ENCODE results near the gene CDS2. TPM values are rescaled to one million over a fixed set of nuclear protein-coding genes. Genes with fewer than 3 reads are reported as not detected.

CDS2 gene
- total and polyA plus RNA-seq, 2 of the 13 experiments (the other 11 are each of a cell fraction or from before 2014, with no cell fraction given): 81.3 to 153 TPM

GRCh38 chr20:5104479-5104878 is 22.3 kb upstream of the CDS2 start:
- H3K4me1 ChIP-seq (ENCODE audit: insufficient read depth, low read length): no peaks in the 10 kb centered on the region
- H4K20me1 ChIP-seq (ENCODE audit: insufficient read depth, low read length): no peaks in the 10 kb centered on the region
- no peak overlapping the region for H3K27ac ChIP-seq (ENCODE audit: extremely low read length, insufficient read depth, low read length)
- ChIA-PET CTCF (ENCODE audit: low intra/inter-chr PET ratio, low total read pairs) (no interaction called here), POLR2A (no interaction called here)
- no peak overlapping the region for H2AFZ ChIP-seq (ENCODE audit: low read length)
- peaks cover 6% of the 10 kb centered on the region for H3K79me2 ChIP-seq (ENCODE audit: insufficient read depth, low read length)
- H3K4me3 ChIP-seq (replicated peaks in 1 of 3; ENCODE audit: insufficient read depth in 1 of 3, low read depth in 2 of 3, low read length in 3 of 3): no peak overlapping the region
- H3K36me3 ChIP-seq (replicated peaks in 1 of 2; ENCODE audit: control insufficient read depth in 1 of 2, insufficient read depth in 2 of 2, low read length in 2 of 2): peaks cover 27 to 84% of the 10 kb centered on the region in 2 experiments
- no peaks in the 10 kb centered on the region for H3K9me3 ChIP-seq (ENCODE audit: low read length)
- no peak for FAIRE-seq
- intact Hi-C loops (cut with micrococcal nuclease; ENCODE audit: unreplicated experiment): no loop called here
- no peak for DNase-seq (ENCODE audit: low spot score)
- H3K4me2 ChIP-seq (ENCODE audit: low read depth, low read length): no peak overlapping the region
- TF ChIP-seq GATAD2A (CRISPR knock-in tag; IDR thresholded peaks at IDR 0.05) (no peak), TCF7 (IDR thresholded peaks at IDR 0.05; ENCODE audit: low read depth) (no peak), RBM22 (optimal IDR thresholded peaks at IDR 0.05; ENCODE audit: low read length) (no peak), ZFP62 (CRISPR knock-in tag; IDR thresholded peaks at IDR 0.05) (no peak), ZNF451 (CRISPR knock-in tag; IDR thresholded peaks at IDR 0.05) (no peak), MXD4 (CRISPR knock-in tag; IDR thresholded peaks at IDR 0.05) (no peak), ATF7 (IDR thresholded peaks at IDR 0.05) (no peak), ATF7 (CRISPR knock-in tag; IDR thresholded peaks at IDR 0.05) (no peak), ZHX2 (IDR thresholded peaks at IDR 0.05; ENCODE audit: low read depth) (no peak), ZHX2 (CRISPR knock-in tag; IDR thresholded peaks at IDR 0.05; ENCODE audit: borderline replicate concordance) (no peak), KMT2A (CRISPR knock-in tag; IDR thresholded peaks at IDR 0.05) (no peak), ZNF552 (CRISPR knock-in tag; IDR thresholded peaks at IDR 0.05; ENCODE audit: borderline replicate concordance) (no peak), RNF2 (conservative IDR thresholded peaks at IDR 0.05; ENCODE audit: low read depth) (no peak), ARNTL (CRISPR knock-in tag; IDR thresholded peaks at IDR 0.05) (no peak), YY1 (IDR thresholded peaks at IDR 0.05; ENCODE audit: insufficient read depth, insufficient replicate concordance, low read depth, low read length) (no peak), E2F2 (CRISPR knock-in tag; IDR thresholded peaks at IDR 0.05; ENCODE audit: borderline replicate concordance) (no peak), ZNF639 (CRISPR knock-in tag; conservative IDR thresholded peaks at IDR 0.05) (no peak), ZSCAN25 (CRISPR knock-in tag; IDR thresholded peaks at IDR 0.05) (no peak), CEBPB (IDR thresholded peaks at IDR 0.05; ENCODE audit: borderline replicate concordance, low read depth, low read length) (no peak)
- 95% methylated on average over 2 of the region's 2 CpGs for WGBS (ENCODE audit: low lambda C conversion rate)
- in situ Hi-C loops (cut with HindIII; ENCODE audit: extremely low pct_ligation_motif_present, low pct_unique_long_range_greater_than_20kb): loop anchor here (10.0 kb wide), 1 partner anchor 110 kb away; no protein-coding TSS in a partner anchor
- no peaks in the 10 kb centered on the region for H3K27me3 ChIP-seq (ENCODE audit: control insufficient read depth in 1 of 2, insufficient read depth in 2 of 2, low read length in 2 of 2)
- H3K9ac ChIP-seq (ENCODE audit: insufficient read depth, low read depth, low read length): no peak overlapping the region
- no TSS peak for BruUV-seq (replicated peaks)
- ATAC-seq: no peak

Data from HepG2 (cell line).